ENCODE data around the gene GPT2.

GRCh38 chr16:46862555-46863447 is 21.4 kb upstream of the GPT2 start:
- TF ChIP-seq POLR2A (IDR thresholded peaks at IDR 0.05) = no peak
- no peak for TF ChIP-seq CTCF (IDR thresholded peaks at IDR 0.05)
- no peak for TF ChIP-seq EP300 (IDR thresholded peaks at IDR 0.05)
- TF ChIP-seq POLR2AphosphoS5 (IDR thresholded peaks at IDR 0.05) = no peak
